ENCODE results near the gene SPATA7. TPM values are rescaled to one million over a fixed set of nuclear protein-coding genes. Genes with fewer than 3 reads are reported as not detected.

SPATA7 gene
- polyA plus RNA-seq, 12 donors: 9.6 to 45.1 (median 13.1) TPM; not detected in 1

GRCh38 chr14:88479574-88479987 lies 94.1 kb downstream of the SPATA7 start:
- DNase-seq: no peak

GRCh38 chr14:88481059-88481458 lies 95.6 kb downstream of the SPATA7 start:
- no peak for DNase-seq

DNA sequence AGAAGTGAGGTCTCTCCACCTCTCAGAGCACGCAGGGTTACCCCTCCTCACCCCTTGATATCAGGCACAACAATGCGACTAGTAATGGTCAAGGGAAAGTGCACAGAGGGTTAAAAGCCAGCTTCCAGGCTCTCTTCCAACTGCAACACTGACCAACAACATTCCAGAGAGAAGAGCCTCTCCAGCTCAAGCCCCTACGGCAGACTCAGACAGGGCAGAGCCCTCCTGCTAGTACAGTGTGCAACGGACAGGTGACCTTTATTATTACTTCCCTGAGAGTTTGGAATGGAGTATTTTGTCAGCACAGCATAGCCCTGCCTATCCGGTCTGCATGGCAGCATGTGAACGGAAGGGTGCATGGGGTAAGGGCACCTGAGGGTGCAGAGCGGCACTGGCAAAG lies 96.3 kb downstream of the SPATA7 start:
- no peak for DNase-seq

DNA sequence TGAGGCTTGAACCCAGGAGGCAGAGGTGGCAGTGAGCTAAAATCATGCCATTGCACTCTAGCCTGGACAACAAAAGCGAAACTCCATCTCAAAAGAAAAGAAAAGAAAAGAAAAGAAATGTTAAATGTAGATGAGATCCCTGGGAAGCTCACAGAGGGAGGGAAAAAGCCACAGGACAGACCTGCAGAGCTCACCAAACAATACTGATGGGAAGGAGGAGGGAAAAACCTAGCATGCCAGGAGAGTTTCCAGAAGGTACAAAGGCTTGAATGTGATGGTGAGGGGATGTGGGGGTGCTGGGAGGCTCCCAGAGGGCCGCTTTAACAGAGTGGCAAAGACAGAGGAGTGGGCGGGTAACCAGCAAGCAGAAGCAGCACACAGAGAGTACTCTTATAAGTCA lies 97.1 kb downstream of the SPATA7 start:
- DNase-seq: no peak

Other genes starting within 250 kb of the SPATA7 start
- under 1 TPM in 7 of 12 donors, not detected in 5; 0.04 to 0.12 (median 0.08) TPM for gene KCNK10, start 62.4 kb upstream of the SPATA7 start, polyA plus RNA-seq (ENCODE audit: insufficient read length in 12 of 12)
- gene PTPN21, start 169.3 kb downstream of the SPATA7 start, polyA plus RNA-seq (ENCODE audit: insufficient read length in 12 of 12): 10 to 100 TPM in 11 of 12 donors, not detected in 1; 31.0 to 70.3 (median 55.4) TPM
- gene ZC3H14, start 177.4 kb downstream of the SPATA7 start, polyA plus RNA-seq (ENCODE audit: insufficient read length in 12 of 12): 10 to 100 TPM in 11 of 12 donors, not detected in 1; 32.4 to 72.3 (median 41.0) TPM